DMS 273 (cell line): ENCODE measurements around the gene IAPP.
"Not testable (repeated sequence)": the region's sequence is repeated elsewhere in the genome, so short reads cannot be mapped to it uniquely, and the experiment has no call there.

ENCODE experiments used
- DNase-seq: peaks from one replicate; lab custom pipeline; 2025; ENCODE audit not compliant: unreplicated experiment; lab: John Stamatoyannopoulos, UW

IAPP gene

DNA sequence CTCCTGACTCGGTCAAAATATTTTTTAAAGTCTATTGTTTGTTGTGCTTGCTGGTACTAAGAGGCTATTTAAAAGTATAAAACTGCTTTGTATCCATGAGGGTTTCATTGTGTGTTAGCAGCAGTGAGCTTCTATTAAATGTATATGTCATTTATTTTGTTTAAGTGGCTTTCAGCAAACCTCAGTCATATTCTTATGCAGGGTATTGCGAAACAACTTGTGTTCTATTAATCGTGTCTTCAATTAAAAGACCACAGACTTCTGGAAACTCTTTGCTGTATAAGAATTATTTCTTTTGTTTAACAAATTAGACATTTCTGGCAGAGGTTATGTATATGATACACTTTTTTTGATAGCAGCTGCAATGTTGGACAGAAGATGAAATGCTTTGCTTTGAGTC is 6.5 kb downstream of the IAPP start:
- no peak for DNase-seq

DNA sequence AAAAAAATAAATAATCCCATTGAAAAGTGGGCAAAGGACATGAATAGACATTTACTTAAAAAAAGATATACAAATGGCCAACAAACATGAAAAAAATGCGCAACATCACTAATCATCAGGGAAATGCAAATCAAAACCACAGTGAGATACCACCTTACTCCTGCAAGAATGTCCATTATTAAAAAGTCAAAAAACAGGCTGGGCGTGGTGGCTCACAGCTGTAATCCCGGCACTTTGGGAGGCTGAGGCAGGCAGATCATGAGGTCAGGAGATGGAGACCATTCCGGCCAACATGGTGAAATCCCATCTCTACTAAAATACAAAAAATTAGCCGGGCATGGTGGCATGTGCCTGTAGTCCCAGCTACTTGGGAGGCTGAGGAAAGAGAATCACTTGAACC is 8.6 kb downstream of the IAPP start:
- DNase-seq: not testable (repeated sequence)

DNA sequence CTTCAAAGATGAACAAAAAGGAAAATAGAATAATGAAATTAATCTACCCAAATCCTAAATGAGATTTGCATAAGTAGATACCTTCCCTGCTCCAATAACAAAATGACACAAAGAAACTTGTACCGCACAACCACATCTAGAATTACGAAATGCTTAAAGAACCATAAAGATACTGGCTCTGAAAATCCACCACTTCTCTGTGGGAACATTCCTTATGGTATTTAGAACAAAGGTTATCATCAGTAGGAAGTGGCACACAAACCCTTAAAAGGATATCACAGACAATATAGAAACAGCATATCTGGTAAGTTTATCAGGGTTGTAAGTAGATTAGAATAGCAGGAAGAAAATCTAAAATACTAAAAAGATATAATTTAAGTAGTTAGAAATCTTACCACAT is 11.6 kb downstream of the IAPP start:
- DNase-seq: no peak

DNA sequence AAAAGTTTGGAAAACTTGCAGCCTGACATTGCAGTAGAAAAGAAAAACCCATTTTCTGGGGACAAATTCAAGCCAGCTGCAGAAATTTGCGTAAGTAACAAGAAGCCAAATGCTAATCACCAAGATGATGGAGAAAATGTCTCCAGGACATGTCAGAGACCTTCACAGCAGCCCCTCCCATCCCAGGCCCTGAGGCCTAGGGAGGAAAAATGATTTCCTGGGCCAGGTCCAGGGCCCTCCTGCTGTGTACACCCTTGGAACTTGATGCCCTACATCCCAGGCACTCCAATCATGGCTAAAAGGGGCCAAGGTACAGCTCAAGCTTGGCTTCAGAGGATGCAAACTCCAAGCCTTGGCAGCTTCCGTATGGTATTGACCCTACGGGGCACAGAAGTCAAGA is 14.5 kb downstream of the IAPP start:
- DNase-seq: no peak

DNA sequence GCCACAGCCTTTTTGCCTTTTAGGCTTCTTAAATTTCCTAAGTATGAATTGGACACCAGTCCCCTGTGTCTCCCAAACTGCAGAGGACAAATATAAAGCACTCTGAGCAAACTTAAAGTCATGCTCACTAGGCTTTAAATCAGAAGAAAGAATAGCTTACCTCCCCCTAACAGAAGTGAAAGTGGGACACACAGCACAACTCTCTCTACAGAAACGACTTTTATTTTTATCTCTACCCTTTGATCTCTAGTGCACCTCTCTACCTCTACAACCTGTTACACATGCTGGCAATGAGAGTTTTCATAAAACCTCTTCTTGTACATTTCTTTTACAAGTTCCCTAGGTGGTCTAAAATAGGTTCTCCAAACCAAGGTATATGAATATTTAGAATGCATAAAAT is 19.7 kb downstream of the IAPP start:
- DNase-seq: no peak

DNA sequence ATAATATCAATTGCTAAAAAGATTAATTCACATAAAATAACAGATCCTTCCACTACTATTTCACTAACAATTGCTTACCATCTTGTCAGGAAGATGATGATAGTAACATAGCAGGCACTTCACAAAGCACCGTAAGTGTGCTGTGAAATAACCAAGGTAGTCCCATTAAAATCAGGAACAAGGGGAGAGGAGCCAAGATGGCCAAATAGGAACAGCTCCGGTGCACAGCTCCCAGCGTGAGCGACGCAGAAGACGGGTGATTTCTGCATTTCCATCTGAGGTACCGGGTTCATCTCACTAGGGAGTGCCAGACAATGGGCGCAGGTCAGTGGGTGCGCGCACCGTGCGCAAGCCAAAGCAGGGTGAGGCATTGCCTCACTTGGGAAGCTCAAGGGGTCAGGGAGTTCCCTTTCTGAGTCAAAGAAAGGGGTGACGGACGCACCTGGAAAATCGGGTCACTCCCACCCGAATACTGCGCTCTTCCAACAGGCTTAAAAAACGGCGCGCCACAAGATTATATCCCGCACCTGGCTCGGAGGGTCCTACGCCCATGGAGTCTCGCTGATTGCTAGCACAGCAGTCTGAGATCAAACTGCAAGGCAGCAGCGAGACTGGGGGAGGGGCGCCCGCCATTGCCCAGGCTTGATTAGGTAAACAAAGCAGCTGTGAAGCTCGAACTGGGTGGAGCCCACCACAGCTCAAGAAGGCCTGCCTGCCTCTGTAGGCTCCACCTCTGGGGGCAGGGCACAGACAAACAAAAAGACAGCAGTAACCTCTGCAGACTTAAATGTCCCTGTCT is 22.3 kb downstream of the IAPP start:
- DNase-seq: not testable (repeated sequence)

DNA sequence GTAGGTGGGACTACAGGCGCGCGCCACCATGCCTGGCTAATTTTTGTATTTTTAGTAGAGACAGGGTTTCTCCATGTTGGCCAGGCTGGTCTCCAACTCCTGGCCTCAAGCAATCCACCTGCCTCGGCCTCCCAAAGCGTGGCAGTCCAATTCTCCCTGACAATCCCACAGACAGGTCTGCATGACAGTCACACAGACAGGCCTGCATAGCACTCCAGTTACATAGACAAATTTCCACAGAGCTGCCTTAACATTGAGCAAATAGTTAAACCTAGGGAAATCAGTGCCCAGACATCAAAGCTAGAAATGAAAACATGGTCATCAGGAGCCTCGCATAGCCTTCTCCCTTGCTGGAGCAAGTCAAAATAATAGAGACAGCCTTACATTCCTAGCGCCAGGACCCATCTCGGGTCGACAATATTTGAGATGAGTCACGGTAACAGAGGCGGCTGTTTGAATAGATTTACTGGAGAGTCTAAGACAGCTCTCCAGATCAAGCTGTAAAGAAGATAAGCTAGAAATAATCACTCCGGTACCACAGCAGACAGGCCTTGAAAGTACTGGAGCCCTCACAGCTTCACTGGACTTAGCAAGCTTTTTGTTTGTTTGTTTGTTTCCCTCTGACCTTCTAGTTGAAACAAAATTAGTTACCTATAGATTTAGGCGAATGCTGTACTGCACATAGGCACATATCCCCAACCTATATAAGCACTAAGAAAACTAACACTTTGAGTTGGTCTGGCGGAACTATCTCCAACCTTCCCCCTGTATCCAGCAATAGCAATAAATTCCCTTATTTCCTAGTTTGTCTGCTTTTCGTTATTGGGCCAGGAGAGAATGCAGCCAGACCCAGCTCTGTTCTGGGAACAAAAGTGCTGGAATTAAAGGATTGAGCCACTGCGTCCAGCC is 40.9 kb downstream of the IAPP start:
- no peak for DNase-seq

DNA sequence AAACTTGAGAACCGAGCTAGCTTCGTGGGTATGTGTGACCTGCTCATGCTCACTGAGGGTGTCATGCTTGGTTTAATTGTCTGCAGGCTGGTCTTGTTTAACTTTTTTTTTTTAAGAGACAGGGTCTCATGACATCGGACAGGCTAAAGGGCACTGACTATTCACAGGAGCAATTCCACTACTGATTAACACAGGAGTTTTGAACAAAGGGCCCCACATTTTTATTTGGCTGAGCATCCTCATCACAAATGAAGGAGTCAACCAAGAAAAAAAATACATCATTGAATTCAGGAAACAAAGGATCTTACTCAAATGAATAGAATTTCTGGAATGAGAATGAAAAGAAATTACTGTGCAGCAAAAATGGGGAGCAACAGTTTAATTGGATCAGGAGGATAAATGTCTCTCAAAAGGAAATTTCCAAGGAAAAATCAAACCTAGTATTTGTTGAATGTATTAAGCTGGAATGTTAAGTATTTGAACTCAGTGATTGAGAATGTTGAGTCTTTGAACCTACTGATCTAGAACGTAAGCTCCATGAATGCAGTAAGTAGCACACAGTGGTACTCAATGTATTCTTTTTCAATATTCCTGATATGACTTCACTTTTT is 43.9 kb downstream of the IAPP start:
- no peak for DNase-seq

DNA sequence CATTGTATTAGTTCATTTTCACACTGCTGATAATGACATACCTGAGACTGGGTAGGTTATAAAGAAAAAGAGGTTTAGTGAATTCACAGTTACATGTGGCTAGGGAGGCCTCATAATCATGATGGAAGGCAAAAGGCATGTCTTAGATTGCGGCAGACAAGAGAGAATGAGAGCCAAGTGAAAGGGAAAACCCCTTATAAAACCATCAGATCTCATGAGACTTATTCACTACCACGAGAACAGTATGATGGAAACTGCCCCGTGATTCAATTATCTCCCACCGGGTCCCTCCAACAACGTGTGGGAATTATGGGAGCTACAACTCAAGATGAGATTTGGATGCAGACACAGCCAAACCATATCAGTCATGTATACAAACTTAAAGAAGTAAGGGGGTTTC is 45.7 kb downstream of the IAPP start:
- not testable (repeated sequence) for DNase-seq

DNA sequence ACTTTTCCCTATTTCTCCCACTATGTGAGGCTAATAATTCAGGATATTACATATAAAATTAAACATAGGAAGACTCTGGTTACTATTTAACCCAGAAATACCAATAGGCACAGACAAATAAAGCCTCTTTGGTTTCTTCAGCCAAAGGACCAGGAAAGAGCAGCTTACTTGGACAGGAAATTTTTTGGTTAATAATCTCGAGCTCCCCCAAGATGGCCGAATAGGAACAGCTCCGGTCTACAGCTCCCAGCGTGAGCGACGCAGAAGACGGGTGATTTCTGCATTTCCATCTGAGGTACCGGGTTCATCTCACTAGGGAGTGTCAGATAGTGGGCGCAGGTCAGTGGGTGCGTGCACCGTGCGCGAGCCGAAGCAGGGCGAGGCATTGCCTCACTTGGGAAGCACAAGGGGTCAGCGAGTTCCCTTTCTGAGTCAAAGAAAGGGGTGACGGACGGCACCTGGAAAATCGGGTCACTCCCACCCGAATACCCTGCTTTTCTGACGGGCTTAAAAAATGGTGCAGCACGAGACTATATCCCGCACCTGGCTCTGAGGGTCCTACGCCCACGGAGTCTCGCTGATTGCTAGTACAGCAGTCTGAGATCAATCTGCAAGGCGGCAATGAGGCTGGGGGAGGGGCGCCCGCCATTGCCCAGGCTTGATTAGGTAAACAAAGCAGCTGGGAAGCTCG is 46.5 kb downstream of the IAPP start:
- not testable (repeated sequence) for DNase-seq

DNA sequence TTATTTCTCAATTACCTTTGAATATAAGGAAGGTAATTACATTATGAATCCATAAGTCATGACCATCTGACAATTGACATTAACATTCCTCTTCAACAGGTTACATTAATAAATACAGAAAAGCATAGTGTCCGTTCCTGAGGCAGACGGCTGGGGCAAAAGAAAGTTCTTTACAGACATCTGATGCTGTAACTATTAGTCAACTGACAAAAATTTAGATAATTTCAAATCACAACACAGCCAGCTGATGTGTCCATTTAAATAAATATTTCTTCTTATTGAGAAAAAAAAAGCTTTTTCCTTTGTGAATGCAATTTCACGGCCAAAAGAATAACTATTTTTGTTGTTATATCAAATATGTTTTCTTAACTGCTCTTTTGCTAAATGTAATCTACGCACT is 55.5 kb downstream of the IAPP start:
- no peak for DNase-seq
